ENCODE measurements around the gene ARFGEF2.

The ARFGEF2 gene

GRCh38 chr20:48878534-48879248 is 42.8 kb upstream of the ARFGEF2 start:
- H4K20me1 ChIP-seq (ENCODE audit: insufficient read depth, low read length), result no peaks in the 10 kb centered on the region
- H3K79me2 ChIP-seq (ENCODE audit: low read length), result no peaks in the 10 kb centered on the region
- H3K4me2 ChIP-seq (ENCODE audit: low read length), result no peak overlapping the region
- no peak overlapping the region for H3K27ac ChIP-seq (ENCODE audit: low read length)
- H2AFZ ChIP-seq (ENCODE audit: low read depth, low read length), result no peak overlapping the region
- H3K9me3 ChIP-seq (ENCODE audit: insufficient read depth, low read length), result no peaks in the 10 kb centered on the region
- no peak overlapping the region for H3K4me3 ChIP-seq (ENCODE audit: low read length)
- no peak overlapping the region for H3K9ac ChIP-seq (ENCODE audit: low read length)
- no peaks in the 10 kb centered on the region for H3K27me3 ChIP-seq (ENCODE audit: low read depth, low read length)
- TF ChIP-seq CTCF (IDR thresholded peaks at IDR 0.05; ENCODE audit: low read depth, low read length) (no peak), EZH2phosphoT487 (IDR thresholded peaks at IDR 0.05; ENCODE audit: low read depth) (no peak)
- H3K36me3 ChIP-seq (replicated peaks; ENCODE audit: low read depth, low read length), result no peaks in the 10 kb centered on the region
- H3K4me1 ChIP-seq (ENCODE audit: low read length), result peaks cover 6% of the 10 kb centered on the region; the same call in 1 of the 2 replicates

GRCh38 chr20:48879612-48880245 is 41.8 kb upstream of the ARFGEF2 start:
- no peaks in the 10 kb centered on the region for H3K36me3 ChIP-seq (replicated peaks; ENCODE audit: low read depth, low read length)
- TF ChIP-seq EZH2phosphoT487 (IDR thresholded peaks at IDR 0.05; ENCODE audit: low read depth) (no peak), CTCF (IDR thresholded peaks at IDR 0.05; ENCODE audit: low read depth, low read length) (no peak)
- no peak overlapping the region for H3K27ac ChIP-seq (ENCODE audit: low read length)
- H3K4me1 ChIP-seq (ENCODE audit: low read length), result peaks cover 6% of the 10 kb centered on the region; the same call in 1 of the 2 replicates
- H4K20me1 ChIP-seq (ENCODE audit: insufficient read depth, low read length), result no peaks in the 10 kb centered on the region
- no peak overlapping the region for H3K4me3 ChIP-seq (ENCODE audit: low read length)
- H3K9me3 ChIP-seq (ENCODE audit: insufficient read depth, low read length), result no peaks in the 10 kb centered on the region
- H3K4me2 ChIP-seq (ENCODE audit: low read length), result no peak overlapping the region
- no peaks in the 10 kb centered on the region for H3K79me2 ChIP-seq (ENCODE audit: low read length)
- H3K27me3 ChIP-seq (ENCODE audit: low read depth, low read length), result no peaks in the 10 kb centered on the region
- no peak overlapping the region for H2AFZ ChIP-seq (ENCODE audit: low read depth, low read length)
- H3K9ac ChIP-seq (ENCODE audit: low read length), result no peak overlapping the region

- Histone ChIP-seq H3K27me3 (ENCODE audit: low read depth, low read length) (no peaks in the 10 kb centered on the region), H3K36me3 (replicated peaks; ENCODE audit: low read depth, low read length) (no peaks in the 10 kb centered on the region), H3K4me2 (ENCODE audit: low read length) (no peak overlapping the region), H2AFZ (ENCODE audit: low read depth, low read length) (no peak overlapping the region), H3K27ac (ENCODE audit: low read length) (no peak overlapping the region), H3K4me1 (ENCODE audit: low read length) (peaks cover 6% of the 10 kb centered on the region; the same call in 1 of the 2 replicates), H4K20me1 (ENCODE audit: insufficient read depth, low read length) (no peaks in the 10 kb centered on the region), H3K9me3 (ENCODE audit: insufficient read depth, low read length) (no peaks in the 10 kb centered on the region), H3K79me2 (ENCODE audit: low read length) (no peaks in the 10 kb centered on the region), H3K4me3 (ENCODE audit: low read length) (no peak overlapping the region), H3K9ac (ENCODE audit: low read length) (no peak overlapping the region)
- no peak for TF ChIP-seq EZH2phosphoT487 (IDR thresholded peaks at IDR 0.05; ENCODE audit: low read depth)
- TF ChIP-seq CTCF (IDR thresholded peaks at IDR 0.05; ENCODE audit: low read depth, low read length), result no peak
These were observed 41.2 kb upstream of the ARFGEF2 start for GRCh38 chr20:48880331-48880730.

- no peaks in the 10 kb centered on the region for H3K9me3 ChIP-seq (ENCODE audit: insufficient read depth, low read length)
- H3K36me3 ChIP-seq (replicated peaks; ENCODE audit: low read depth, low read length), result no peaks in the 10 kb centered on the region
- no peaks in the 10 kb centered on the region for H3K27me3 ChIP-seq (ENCODE audit: low read depth, low read length)
- no peak overlapping the region for H3K4me2 ChIP-seq (ENCODE audit: low read length)
- H3K4me3 ChIP-seq (ENCODE audit: low read length), result no peak overlapping the region
- no peaks in the 10 kb centered on the region for H4K20me1 ChIP-seq (ENCODE audit: insufficient read depth, low read length)
- peaks cover 4% of the 10 kb centered on the region for H3K4me1 ChIP-seq (ENCODE audit: low read length)
- H3K79me2 ChIP-seq (ENCODE audit: low read length), result no peaks in the 10 kb centered on the region
- H3K27ac ChIP-seq (ENCODE audit: low read length), result no peak overlapping the region
- no peak overlapping the region for H3K9ac ChIP-seq (ENCODE audit: low read length)
- no peak overlapping the region for H2AFZ ChIP-seq (ENCODE audit: low read depth, low read length)
- TF ChIP-seq EZH2phosphoT487 (IDR thresholded peaks at IDR 0.05; ENCODE audit: low read depth), result no peak
These were observed 40.4 kb upstream of the ARFGEF2 start for GRCh38 chr20:48880981-48881657.
